HG03108 (cell line): Measurements from ENCODE around the gene KIF5A.

Source experiments
- ATAC-seq: cut with Tn5 transposase; IDR thresholded peaks from one replicate; pipeline ENCODE4 v1.9.1; 2021; ENCODE audit warnings: moderate library complexity; ENCODE audit not compliant: unreplicated experiment

The KIF5A gene

GRCh38 chr12:57604992-57605810 is 55.4 kb downstream of the KIF5A start:
- no peak for ATAC-seq

- ATAC-seq, result no peak
These were observed 56.0 kb downstream of the KIF5A start for GRCh38 chr12:57605811-57606311.

- ATAC-seq, result no peak
These were observed 56.6 kb downstream of the KIF5A start for GRCh38 chr12:57606399-57606798.

GRCh38 chr12:57606821-57607220 is 57.0 kb downstream of the KIF5A start:
- ATAC-seq, result no peak

- ATAC-seq, result no peak
These were observed 58.3 kb downstream of the KIF5A start for GRCh38 chr12:57607958-57608663.

- ATAC-seq, result no peak
These were observed 59.4 kb downstream of the KIF5A start for GRCh38 chr12:57609101-57609780.

- no peak for ATAC-seq
These were observed 60.1 kb downstream of the KIF5A start for GRCh38 chr12:57609781-57610553.

- no peak for ATAC-seq
These were observed 60.8 kb downstream of the KIF5A start for GRCh38 chr12:57610554-57611107.

GRCh38 chr12:57611108-57611826 is 61.4 kb downstream of the KIF5A start, which contains the start of gene ARHGEF25:
ARHGEF25 (plus strand) TSS chr12:57611435; CDS start chr12:57611895, 460 bp downstream.
- no peak for ATAC-seq

- no peak for ATAC-seq
These were observed 62.2 kb downstream of the KIF5A start for GRCh38 chr12:57611827-57612710.

GRCh38 chr12:57612711-57613426 is 63.0 kb downstream of the KIF5A start:
- ATAC-seq, result no peak

GRCh38 chr12:57613427-57614109 is 63.7 kb downstream of the KIF5A start:
- ATAC-seq, result no peak

GRCh38 chr12:57614178-57614947 is 64.5 kb downstream of the KIF5A start:
- ATAC-seq, result peak; percentile 49

- no peak for ATAC-seq
These were observed 65.2 kb downstream of the KIF5A start for GRCh38 chr12:57614948-57615500.

GRCh38 chr12:57615637-57616036 is 65.8 kb downstream of the KIF5A start:
- ATAC-seq, result no peak

- no peak for ATAC-seq
These were observed 66.7 kb downstream of the KIF5A start for GRCh38 chr12:57616383-57617101.
